Measurements from ENCODE around the gene VSTM2B.

The VSTM2B gene

GRCh38 chr19:29539131-29539530 is 13.3 kb downstream of the VSTM2B start:
- TF ChIP-seq CREB5 (CRISPR knock-in tag; IDR thresholded peaks at IDR 0.05; ENCODE audit: low read depth) (no peak), TSHZ2 (CRISPR knock-in tag; IDR thresholded peaks at IDR 0.05) (no peak), ZFP3 (CRISPR knock-in tag; IDR thresholded peaks at IDR 0.05) (no peak), ZNF565 (CRISPR knock-in tag; conservative IDR thresholded peaks at IDR 0.05; ENCODE audit: low read depth) (no peak), ZNF8 (CRISPR knock-in tag; IDR thresholded peaks at IDR 0.05) (no peak), CSDC2 (CRISPR knock-in tag; IDR thresholded peaks at IDR 0.05) (no peak), RARB (CRISPR knock-in tag; IDR thresholded peaks at IDR 0.05) (no peak), ZNF70 (CRISPR knock-in tag; IDR thresholded peaks at IDR 0.05) (no peak), ZC3H10 (CRISPR knock-in tag; IDR thresholded peaks at IDR 0.05) (no peak), BACH2 (CRISPR knock-in tag; IDR thresholded peaks at IDR 0.05; ENCODE audit: borderline replicate concordance) (no peak), TCF4 (CRISPR knock-in tag; IDR thresholded peaks at IDR 0.05; ENCODE audit: borderline replicate concordance) (no peak), CSRNP3 (CRISPR knock-in tag; IDR thresholded peaks at IDR 0.05) (no peak)
- ATAC-seq, result no peak

GRCh38 chr19:29539670-29540069 is 13.9 kb downstream of the VSTM2B start:
- TF ChIP-seq CREB5 (CRISPR knock-in tag; IDR thresholded peaks at IDR 0.05; ENCODE audit: low read depth), result no peak
- no peak for ATAC-seq

- TF ChIP-seq ZNF70 (CRISPR knock-in tag; IDR thresholded peaks at IDR 0.05) (no peak), ZNF565 (CRISPR knock-in tag; conservative IDR thresholded peaks at IDR 0.05; ENCODE audit: low read depth) (no peak), CSDC2 (CRISPR knock-in tag; IDR thresholded peaks at IDR 0.05) (no peak), CREB5 (CRISPR knock-in tag; IDR thresholded peaks at IDR 0.05; ENCODE audit: low read depth) (no peak), ZC3H10 (CRISPR knock-in tag; IDR thresholded peaks at IDR 0.05) (no peak), ISL1 (CRISPR knock-in tag; IDR thresholded peaks at IDR 0.05) (no peak), RARB (CRISPR knock-in tag; IDR thresholded peaks at IDR 0.05) (no peak), GLIS3 (CRISPR knock-in tag; IDR thresholded peaks at IDR 0.05) (no peak), TCF4 (CRISPR knock-in tag; IDR thresholded peaks at IDR 0.05; ENCODE audit: borderline replicate concordance) (no peak), PATZ1 (CRISPR knock-in tag; IDR thresholded peaks at IDR 0.05; ENCODE audit: borderline replicate concordance) (no peak), POU6F1 (CRISPR knock-in tag; IDR thresholded peaks at IDR 0.05; ENCODE audit: borderline replicate concordance, low read depth) (no peak)
- no peak for ATAC-seq
These were observed 14.3 kb downstream of the VSTM2B start for GRCh38 chr19:29540114-29540513.

Data from SK-N-SH treated with all-trans-retinoic acid at 6 μM for 48 hours (cell line).